ENCODE data around the gene KDM3B.

- TF ChIP-seq CTCF (conservative IDR thresholded peaks at IDR 0.05; ENCODE audit: low read length) (no peak), EZH2phosphoT487 (IDR thresholded peaks at IDR 0.05; ENCODE audit: borderline replicate concordance) (no peak)
These were observed 12.5 kb upstream of the KDM3B start for GRCh38 chr5:138340008-138340407.
